Pancreas (tissue), 10 donors: ENCODE data around the gene PITHD1. TPM values are rescaled to one million over a fixed set of nuclear protein-coding genes. Genes with fewer than 3 reads are reported as not detected.
"Not testable (repeated sequence)": the region's sequence is repeated elsewhere in the genome, so short reads cannot be mapped to it uniquely, and the experiment has no call there.

ENCODE experiments used
- ATAC-seq, 4 donors: fragments of 200-7000 bp; cut with Tn5 transposase; one replicate each; pipeline versions ENCODE4 v1.8.0 to v1.9.1; 2020; ENCODE audit warnings: mild to moderate bottlenecking in 4 of 4, moderate library complexity in 4 of 4
- DNase-seq, 6 donors: peaks; one replicate each; pipeline ENCODE4 v3.0.0-alpha.2; 2020
- FAIRE-seq: peaks from 2 replicates; lab custom pipeline; 2012; peaks lifted over from hg19 to GRCh38; lab: Jason Lieb, UNC
- H3K27ac ChIP-seq, 4 donors: fragments of 200-600 bp; sonication (generic); 1 replicate in 3 of 4; 2 replicates in 1 of 4; pipeline versions ENCODE4 v1.5.0 to v1.8.0; 2020
- H3K27me3 ChIP-seq, 4 donors: fragments of 200-600 bp; one replicate each; pipeline ENCODE4 v1.8.0; 2021
- H3K36me3 ChIP-seq, 3 donors: fragments of 200-600 bp; sonication (generic) in 1 of 3; one replicate each; pipeline versions ENCODE4 v1.5.0 to v1.8.0; 2020 to 2021
- H3K4me1 ChIP-seq, 3 donors: fragments of 200-600 bp; one replicate each; pipeline ENCODE4 v1.8.0; 2021
- H3K4me3 ChIP-seq, 4 donors: fragments of 200-600 bp; sonication (generic) in 2 of 4; one replicate each; pipeline versions ENCODE4 v1.5.0 to v1.8.0; 2020 to 2021
- H3K9me3 ChIP-seq, 4 donors: fragments of 200-600 bp; one replicate each; pipeline ENCODE4 v1.8.0; 2021
- WGBS, 2 donors: extraction: QIAGEN DNeasy Blood & Tissue Kit; methylation state at CpG; one replicate each; pipeline ENCODE4 v1.1.7; 2013; 5-methylcytosine and 5-hydroxymethylcytosine counted together
- intact Hi-C, 3 donors: fragments of 100-400 bp; cut with DNase I; formaldehyde crosslinking; loops; one replicate each; pipeline versions ENCODE4 v1.11.1 to v1.14.2; 2022
- polyA plus RNA-seq, 2 donors: library from polyadenylated mRNA; stranded (reverse); fragments of 200-250 nt; gene quantifications; one replicate each; pipeline ENCODE4 v1.2.3, GENCODE V29; 2013
- total RNA-seq, 6 donors: library from RNA; stranded (reverse); fragmentation: NEBNext Ultra II Directional in 4 of 6; extraction: Animal tissue kit (Norgen Biotek cat#: 25700) in 4 of 6; gene quantifications; one replicate each; pipeline versions ENCODE4 v1.2.1 to v1.2.4, GENCODE V29; 2021 to 2023
- TF ChIP-seq, protein P1 (sequence below), 4 donors: fragments of 200-600 bp; sonication (generic) in 3 of 4; IDR thresholded peaks; one replicate each; pipeline versions ENCODE4 v1.5.0 to v1.8.0; 2021; ENCODE audit warnings: antibody characterized with exemption in 4 of 4
- donor health status: healthy with polysubstance abuse.
- donor health status: DM: no; HTN: no; CAD: no; lungs with moderate emphysema.
- donor health status: DM: no; HTN: no; CAD: no.
- donor health status: control.
- donor health status: control.
- donor health status: Bipolar disorder and iron deficiency.
- donor health status: DM: yes; HTN: yes; CAD: no.
- donor health status: DM: no; HTN: no; CAD: no.
- donor health status: DM: no; HTN: no; CAD: no.
- donor health status: DM: yes; HTN: yes; CAD: no.

PITHD1 gene
- total and polyA plus RNA-seq, 8 donors: 17.3 to 36.8 (median 19.9) TPM

DNA sequence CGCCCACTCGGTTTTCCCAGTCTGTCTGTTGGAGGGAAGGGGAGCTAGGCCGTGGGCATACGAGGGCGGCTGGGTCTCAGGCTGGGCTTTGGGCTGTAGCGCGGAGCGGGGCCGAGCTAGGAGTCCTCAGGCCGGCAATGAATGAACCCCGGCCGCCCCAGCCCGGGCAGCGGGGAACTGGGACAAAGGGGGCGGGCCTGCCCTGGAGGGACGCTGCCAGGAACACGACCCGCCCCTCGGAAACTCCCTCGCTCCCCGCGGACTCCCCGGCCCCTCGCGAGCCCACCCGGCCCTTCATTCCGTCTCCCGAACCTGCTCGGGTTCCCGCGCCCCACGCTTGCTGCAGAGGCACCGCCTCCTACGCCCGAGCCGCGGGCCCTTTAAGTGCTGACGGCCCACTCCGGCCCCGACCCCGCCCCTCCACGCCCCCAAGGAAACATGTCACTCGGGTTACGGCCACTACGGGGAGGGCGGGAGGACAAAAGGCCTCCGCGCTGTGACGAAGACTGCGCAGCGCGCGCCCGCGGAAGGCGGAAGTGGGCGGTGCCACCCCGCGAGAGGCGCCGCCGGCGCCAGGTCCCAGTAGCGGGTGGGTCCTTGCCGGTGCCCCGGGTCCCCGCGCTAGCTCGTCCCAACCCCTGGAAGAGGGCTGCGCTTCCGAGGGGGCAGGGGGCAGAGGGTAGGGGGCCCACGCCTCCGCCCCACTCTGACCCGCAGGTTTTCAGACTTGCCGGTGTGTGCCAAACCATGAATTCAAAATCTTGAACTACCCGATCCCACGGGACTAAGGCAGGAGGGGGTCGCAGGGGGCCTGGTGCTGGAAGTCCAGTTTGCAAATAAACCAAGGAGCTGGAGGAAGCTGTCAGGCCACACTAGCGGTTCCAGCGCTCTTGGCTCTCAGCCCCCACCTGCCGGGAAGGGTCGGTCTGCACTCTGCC is 22.5 kb downstream of the PITHD1 start, which contains the start of gene GALE:
Gene GALE (minus strand): TSS at position 355 of the 938 bp plus-strand sequence. CDS start 1,747 bp downstream, outside the sequence.
- Histone ChIP-seq H3K36me3 (no peaks in the 10 kb centered on the region), H3K4me3 (peak within 1 kb of the TSS; percentile 82 to 94 (median 85)), H3K27ac (peak within 1 kb of the TSS; percentile 86 to 89 (median 86)), H3K9me3 (no peaks in the 10 kb centered on the region), H3K27me3 (no peaks in the 10 kb centered on the region), H3K4me1 (peaks cover 6 to 20% (median 19%) of the 10 kb centered on the region in 3 donors)
- DNase-seq (peak; percentile 96 to 99 (median 97)), ATAC-seq (peak; percentile 89 to 93 (median 91)), FAIRE-seq (no peak)
- intact Hi-C loops: no loop called here
- 0% methylated on average over 63 to 82 of the region's 82 CpGs for WGBS, 2 donors
- TF ChIP-seq, protein P1, sequence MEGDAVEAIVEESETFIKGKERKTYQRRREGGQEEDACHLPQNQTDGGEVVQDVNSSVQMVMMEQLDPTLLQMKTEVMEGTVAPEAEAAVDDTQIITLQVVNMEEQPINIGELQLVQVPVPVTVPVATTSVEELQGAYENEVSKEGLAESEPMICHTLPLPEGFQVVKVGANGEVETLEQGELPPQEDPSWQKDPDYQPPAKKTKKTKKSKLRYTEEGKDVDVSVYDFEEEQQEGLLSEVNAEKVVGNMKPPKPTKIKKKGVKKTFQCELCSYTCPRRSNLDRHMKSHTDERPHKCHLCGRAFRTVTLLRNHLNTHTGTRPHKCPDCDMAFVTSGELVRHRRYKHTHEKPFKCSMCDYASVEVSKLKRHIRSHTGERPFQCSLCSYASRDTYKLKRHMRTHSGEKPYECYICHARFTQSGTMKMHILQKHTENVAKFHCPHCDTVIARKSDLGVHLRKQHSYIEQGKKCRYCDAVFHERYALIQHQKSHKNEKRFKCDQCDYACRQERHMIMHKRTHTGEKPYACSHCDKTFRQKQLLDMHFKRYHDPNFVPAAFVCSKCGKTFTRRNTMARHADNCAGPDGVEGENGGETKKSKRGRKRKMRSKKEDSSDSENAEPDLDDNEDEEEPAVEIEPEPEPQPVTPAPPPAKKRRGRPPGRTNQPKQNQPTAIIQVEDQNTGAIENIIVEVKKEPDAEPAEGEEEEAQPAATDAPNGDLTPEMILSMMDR (IDR thresholded peaks at IDR 0.05): no peak

GRCh38 chr1:23801338-23801748 is 23.1 kb downstream of the PITHD1 start:
- peak overlapping the region; percentile 86 to 89 (median 86) for H3K27ac ChIP-seq
- peak overlapping the region; percentile 82 to 94 (median 85) for H3K4me3 ChIP-seq
- intact Hi-C loops: no loop called here
- no peaks in the 10 kb centered on the region for H3K9me3 ChIP-seq
- ATAC-seq (peak; percentile 8 to 28 (median 24)), DNase-seq (peak in 5 of 6 donors; percentile 35 to 79 (median 54)), FAIRE-seq (no peak)
- TF ChIP-seq, protein P1 (IDR thresholded peaks at IDR 0.05): no peak
- H3K4me1 ChIP-seq: peaks cover 6 to 20% (median 19%) of the 10 kb centered on the region in 3 donors
- WGBS, 2 donors: 6 to 9% methylated on average over 19 of the region's 19 CpGs
- H3K36me3 ChIP-seq: no peaks in the 10 kb centered on the region
- no peaks in the 10 kb centered on the region for H3K27me3 ChIP-seq

GRCh38 chr1:23801876-23802275 is 23.7 kb downstream of the PITHD1 start:
- H3K27me3 ChIP-seq: no peaks in the 10 kb centered on the region
- H3K27ac ChIP-seq: peak overlapping the region in 2 of 4 donors; percentile 87 to 89
- DNase-seq (peak in 1 of 6 donors; percentile 45), ATAC-seq (no peak), FAIRE-seq (no peak)
- 56 to 59% methylated on average over 10 of the region's 10 CpGs for WGBS, 2 donors
- intact Hi-C loops: no loop called here
- no peaks in the 10 kb centered on the region for H3K36me3 ChIP-seq
- peak overlapping the region in 1 of 4 donors; percentile 94 for H3K4me3 ChIP-seq
- H3K4me1 ChIP-seq: peaks cover 6 to 20% (median 19%) of the 10 kb centered on the region in 3 donors
- H3K9me3 ChIP-seq: no peaks in the 10 kb centered on the region
- TF ChIP-seq, protein P1 (IDR thresholded peaks at IDR 0.05): no peak

DNA sequence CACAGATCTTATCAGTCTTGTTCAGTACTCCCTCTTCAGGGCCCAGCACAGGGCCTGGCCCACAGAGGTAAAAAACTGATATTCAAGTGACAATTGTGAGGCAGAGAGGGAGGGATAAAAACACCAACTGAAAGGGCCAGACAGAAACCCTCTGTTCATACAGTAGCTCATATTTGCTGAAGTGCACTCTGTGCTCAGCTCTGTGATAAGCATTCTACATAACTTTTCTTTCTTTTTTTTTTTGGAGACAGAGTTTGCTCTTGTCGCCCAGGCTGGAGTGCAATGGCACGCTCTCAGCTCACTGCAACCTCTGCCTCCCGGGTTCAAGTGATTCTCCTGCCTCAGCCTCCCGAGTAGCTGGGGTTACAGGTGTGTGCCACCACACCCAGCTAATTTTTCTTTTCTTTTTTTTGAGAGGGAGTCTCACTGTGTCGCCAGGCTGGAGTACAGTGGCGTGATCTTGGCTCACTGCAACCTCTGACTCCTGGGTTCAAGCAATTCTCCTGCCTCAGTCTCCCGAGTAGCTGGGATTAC is 24.7 kb downstream of the PITHD1 start:
- ATAC-seq, H3K36me3 ChIP-seq, FAIRE-seq, intact Hi-C loops, H3K27me3 ChIP-seq, H3K9me3 ChIP-seq, H3K4me3 ChIP-seq, DNase-seq, H3K27ac ChIP-seq: not testable (repeated sequence)
- WGBS, 2 donors: 97 to 99% methylated on average over 7 of the region's 7 CpGs
- peaks cover 6 to 20% (median 18%) of the 10 kb centered on the region in 3 donors for H3K4me1 ChIP-seq

GRCh38 chr1:23803674-23804073 is 25.5 kb downstream of the PITHD1 start:
- intact Hi-C loops: no loop called here
- no peak overlapping the region for H3K4me3 ChIP-seq
- no peak overlapping the region for H3K27ac ChIP-seq
- WGBS, 2 donors: 95 to 96% methylated on average over 5 of the region's 5 CpGs
- no peak for ATAC-seq
- no peak for DNase-seq
- H3K36me3 ChIP-seq: no peaks in the 10 kb centered on the region
- no peaks in the 10 kb centered on the region for H3K27me3 ChIP-seq
- no peak for FAIRE-seq
- TF ChIP-seq, protein P1 (IDR thresholded peaks at IDR 0.05): no peak
- H3K4me1 ChIP-seq: peaks cover 6 to 13% (median 10%) of the 10 kb centered on the region in 3 donors
- no peaks in the 10 kb centered on the region for H3K9me3 ChIP-seq
